ENCODE data around the gene C19orf73. TPM values are rescaled to one million over a fixed set of nuclear protein-coding genes. Genes with fewer than 3 reads are reported as not detected.

The C19orf73 gene
- total RNA-seq, 1 experiment from 2014 or later: 2.2 TPM

- no peak for TF ChIP-seq CTCF (IDR thresholded peaks at IDR 0.05 in 2 of 3, conservative IDR thresholded peaks at IDR 0.05 in 1 of 3; ENCODE audit: borderline replicate concordance in 1 of 3, insufficient read depth in 1 of 3, low read depth in 2 of 3, low read length in 2 of 3)
- no peak for TF ChIP-seq YY1 (IDR thresholded peaks at IDR 0.05; ENCODE audit: extremely low read depth, insufficient replicate concordance, low read depth, low read length)
- TF ChIP-seq CEBPB (IDR thresholded peaks at IDR 0.05; ENCODE audit: low read depth): no peak
- no peak for TF ChIP-seq POLR2AphosphoS5 (IDR thresholded peaks at IDR 0.05; ENCODE audit: low read depth, low read length)
- no peak for TF ChIP-seq EZH2 (IDR thresholded peaks at IDR 0.05)
Measured at GRCh38 chr19:49084206-49085019, 34.5 kb downstream of the C19orf73 start (continued).

GRCh38 chr19:49081273-49081672 is 37.7 kb downstream of the C19orf73 start:
- intact Hi-C loops (cut with micrococcal nuclease): no loop called here
- ChIA-PET POLR2A (no interaction called here), CTCF (no interaction called here)
- TF ChIP-seq EZH2phosphoT487 (IDR thresholded peaks at IDR 0.05; ENCODE audit: borderline replicate concordance) (no peak), CBX3 (IDR thresholded peaks at IDR 0.05; ENCODE audit: low read depth) (no peak), TCF7L2 (IDR thresholded peaks at IDR 0.05; ENCODE audit: borderline replicate concordance, extremely low read depth, insufficient read depth, insufficient read length) (no peak), EZH2 (IDR thresholded peaks at IDR 0.05) (no peak), REST (IDR thresholded peaks at IDR 0.05; ENCODE audit: low read depth) (no peak), JUND (IDR thresholded peaks at IDR 0.05) (no peak), YY1 (IDR thresholded peaks at IDR 0.05; ENCODE audit: extremely low read depth, insufficient replicate concordance, low read depth, low read length) (no peak), ZBTB33 (IDR thresholded peaks at IDR 0.05; ENCODE audit: extremely low read depth, insufficient replicate concordance, low read length) (no peak), EGR1 (IDR thresholded peaks at IDR 0.05; ENCODE audit: low read depth) (no peak), POLR2AphosphoS5 (IDR thresholded peaks at IDR 0.05; ENCODE audit: low read depth, low read length) (no peak), SP1 (IDR thresholded peaks at IDR 0.05; ENCODE audit: low read depth) (no peak), FOSL1 (IDR thresholded peaks at IDR 0.05; ENCODE audit: low read depth) (no peak), SIN3A (IDR thresholded peaks at IDR 0.05; ENCODE audit: low read depth) (no peak), ZFX (IDR thresholded peaks at IDR 0.05) (no peak), POLR2A (IDR thresholded peaks at IDR 0.05; ENCODE audit: borderline replicate concordance, extremely low read depth, insufficient read depth, insufficient read length) (no peak)

More at GRCh38 chr19:49081273-49081672, 37.7 kb downstream of the C19orf73 start:
- RAD21 ChIA-PET (ENCODE audit: low non-redundant PET in 1 of 2, low total read pairs in 2 of 2, uncharacterized antibody in 2 of 2, unreplicated experiment in 2 of 2): no interaction called here
- H3K9me2 ChIP-seq (ENCODE audit: insufficient read depth): no peaks in the 10 kb centered on the region
- H3K9me3 ChIP-seq (ENCODE audit: control insufficient read depth in 1 of 2, insufficient read depth in 1 of 2, low read depth in 1 of 2, low read length in 2 of 2): no peaks in the 10 kb centered on the region
- no peak overlapping the region for H2AFZ ChIP-seq (ENCODE audit: low read depth, low read length, poor library complexity, severe bottlenecking)
- no peak overlapping the region for H3K4me2 ChIP-seq (ENCODE audit: low read length)
- no peaks in the 10 kb centered on the region for H3K27me3 ChIP-seq (ENCODE audit: insufficient read depth, low read length)
- DNase-seq (ENCODE audit: low read depth, low spot score) (no peak), ATAC-seq (no peak)
- no peak overlapping the region for H3K9ac ChIP-seq (ENCODE audit: low read length)
- peaks cover 10% of the 10 kb centered on the region for H3K79me2 ChIP-seq (ENCODE audit: insufficient read depth, low read length)
- H3K36me3 ChIP-seq (ENCODE audit: control insufficient read depth in 1 of 2, insufficient read depth in 2 of 2, low read length in 2 of 2): peaks cover 0 to 2% of the 10 kb centered on the region in 2 experiments; a peak in 1 of 4 replicates
- H4K20me1 ChIP-seq (ENCODE audit: insufficient read depth): peaks cover 7% of the 10 kb centered on the region; the same call in 1 of the 2 replicates
- no peak overlapping the region for H3K4me3 ChIP-seq (replicated peaks in 1 of 2; ENCODE audit: low read depth in 1 of 2, low read length in 2 of 2)
- BruUV-seq (replicated peaks): no TSS peak
- H3K27ac ChIP-seq (ENCODE audit: low read depth, low read length): no peak overlapping the region
- H3K4me1 ChIP-seq (ENCODE audit: control insufficient read depth in 1 of 2, insufficient read depth in 2 of 2, low read length in 2 of 2): peaks cover under 1 to 10% of the 10 kb centered on the region in 2 experiments; a peak in 3 of 4 replicates
